Astrocyte (in vitro differentiated cells and primary cell): ENCODE results near the gene FAM81A. TPM values are rescaled to one million over a fixed set of nuclear protein-coding genes. Genes with fewer than 3 reads are reported as not detected.
A peak's percentile ranks its signal among the peaks of the same experiment; 100 is the strongest.

Source experiments
- DNase-seq: peaks from one replicate; pipeline ENCODE4 v3.0.0-alpha.2; 2010; ENCODE audit warnings: low read depth
- FAIRE-seq: peaks from 2 replicates; lab custom pipeline; 2011; peaks lifted over from hg19 to GRCh38; lab: Jason Lieb, UNC
- H2AFZ ChIP-seq: 2 replicates; pipeline ENCODE4 v1.6.0; 2012; ENCODE audit warnings: low read depth, low read length, inconsistent platforms
- H3K27ac ChIP-seq: 2 replicates; pipeline ENCODE4 v1.5.1; 2011; ENCODE audit warnings: low read depth, low read length, inconsistent platforms
- H3K27me3 ChIP-seq: 2 replicates; pipeline ENCODE4 v1.6.0; 2011; ENCODE audit warnings: low read length, inconsistent platforms; ENCODE audit not compliant: insufficient read depth
- H3K36me3 ChIP-seq: 2 replicates; pipeline ENCODE4 v1.5.1; 2011; ENCODE audit warnings: low read length, inconsistent platforms; ENCODE audit not compliant: insufficient read depth
- H3K4me1 ChIP-seq: 2 replicates; pipeline ENCODE4 v1.5.1; 2011; ENCODE audit warnings: low read length, inconsistent platforms; ENCODE audit not compliant: insufficient read depth
- H3K4me2 ChIP-seq: 2 replicates; pipeline ENCODE4 v1.6.0; 2012; ENCODE audit warnings: low read length, inconsistent platforms
- H3K4me3 ChIP-seq: 2 replicates; pipeline ENCODE4 v1.5.1; 2011; ENCODE audit warnings: low read depth, mild to moderate bottlenecking, low read length, inconsistent platforms; ENCODE audit not compliant: insufficient read depth
- H3K79me2 ChIP-seq: 2 replicates; pipeline ENCODE4 v1.6.0; 2012; ENCODE audit warnings: mild to moderate bottlenecking, low read length, inconsistent platforms; ENCODE audit not compliant: insufficient read depth
- H3K9ac ChIP-seq: 2 replicates; pipeline ENCODE4 v1.6.0; 2012; ENCODE audit warnings: mild to moderate bottlenecking, low read length, inconsistent platforms
- H3K9me3 ChIP-seq: 2 replicates; pipeline ENCODE4 v1.5.1; 2012; ENCODE audit warnings: low read depth, mild to moderate bottlenecking, low read length, inconsistent platforms; ENCODE audit not compliant: insufficient read depth
- H4K20me1 ChIP-seq: 2 replicates; pipeline ENCODE4 v1.6.0; 2012; ENCODE audit warnings: low read length, inconsistent platforms; ENCODE audit not compliant: insufficient read depth
- H3K27ac Mint-ChIP-seq: one replicate; pipeline ENCODE4 v1.8.0; 2021; ENCODE audit warnings: mild to moderate bottlenecking, mixed read lengths; ENCODE audit not compliant: unreplicated experiment
- H3K27me3 Mint-ChIP-seq: one replicate; pipeline ENCODE4 v1.8.0; 2021; ENCODE audit warnings: low read depth, mixed read lengths; ENCODE audit not compliant: unreplicated experiment
- H3K36me3 Mint-ChIP-seq: one replicate; pipeline ENCODE4 v1.8.0; 2021; ENCODE audit warnings: low read depth, mixed read lengths; ENCODE audit not compliant: unreplicated experiment
- H3K4me1 Mint-ChIP-seq: one replicate; pipeline ENCODE4 v1.8.0; 2021; ENCODE audit warnings: low read depth, mixed read lengths; ENCODE audit not compliant: unreplicated experiment
- H3K4me3 Mint-ChIP-seq: one replicate; pipeline ENCODE4 v1.8.0; 2021; ENCODE audit warnings: mild to moderate bottlenecking, moderate library complexity, mixed read lengths; ENCODE audit not compliant: unreplicated experiment
- H3K9me3 Mint-ChIP-seq: one replicate; pipeline ENCODE4 v1.8.0; 2021; ENCODE audit warnings: mild to moderate bottlenecking, mixed read lengths; ENCODE audit not compliant: unreplicated experiment
- CTCF ChIP-seq: IDR thresholded peaks from 2 replicates; pipeline ENCODE4 v1.5.1; 2011; ENCODE audit warnings: low read depth, mild to moderate bottlenecking, inconsistent platforms, low read length, moderate library complexity; ENCODE audit not compliant: insufficient read depth
- EZH2 ChIP-seq: IDR thresholded peaks from 2 replicates; pipeline ENCODE4 v1.6.1; 2012; ENCODE audit warnings: mild to moderate bottlenecking, low read length, inconsistent platforms; ENCODE audit not compliant: insufficient read depth
- total RNA-seq: library from RNA; stranded (reverse); gene quantifications from 2 replicates; pipeline ENCODE4 v1.2.1, GENCODE V29; 2021

Gene FAM81A
- total RNA-seq, 1 donor from 2014 or later = 0.73 TPM

- Mint-ChIP-seq H3K27ac (no peak overlapping the region), H3K9me3 (peaks cover 10% of the 10 kb centered on the region), H3K4me1 (peaks cover 8% of the 10 kb centered on the region), H3K36me3 (peaks cover 1% of the 10 kb centered on the region), H3K27me3 (peaks cover 2% of the 10 kb centered on the region), H3K4me3 (no peak overlapping the region)
- H3K4me3 ChIP-seq = no peak overlapping the region
- no peak overlapping the region for H2AFZ ChIP-seq
- no peaks in the 10 kb centered on the region for H3K79me2 ChIP-seq
- H3K9ac ChIP-seq = no peak overlapping the region
- TF ChIP-seq EZH2 (no peak), CTCF (no peak)
- no peak for FAIRE-seq
- H3K4me1 ChIP-seq = no peaks in the 10 kb centered on the region
- H3K4me2 ChIP-seq = no peak overlapping the region
- DNase-seq = no peak
- H3K27ac ChIP-seq = no peak overlapping the region
- no peaks in the 10 kb centered on the region for H3K36me3 ChIP-seq
- no peaks in the 10 kb centered on the region for H4K20me1 ChIP-seq
- no peaks in the 10 kb centered on the region for H3K9me3 ChIP-seq
- H3K27me3 ChIP-seq = no peaks in the 10 kb centered on the region
Measured at GRCh38 chr15:59491062-59491461, 53.1 kb downstream of the FAM81A start.

- H3K4me1 ChIP-seq = no peaks in the 10 kb centered on the region
- H3K4me2 ChIP-seq = no peak overlapping the region
- Mint-ChIP-seq H3K4me1 (peaks cover 8% of the 10 kb centered on the region), H3K9me3 (peaks cover 4% of the 10 kb centered on the region), H3K4me3 (no peak overlapping the region), H3K27me3 (peaks cover 2% of the 10 kb centered on the region), H3K27ac (peak overlapping the region; percentile 37), H3K36me3 (peaks cover 1% of the 10 kb centered on the region)
- no peaks in the 10 kb centered on the region for H3K9me3 ChIP-seq
- H3K27ac ChIP-seq = no peak overlapping the region
- H2AFZ ChIP-seq = no peak overlapping the region
- DNase-seq (peak; percentile 31), FAIRE-seq (peak; percentile 66)
- TF ChIP-seq EZH2 = no peak
- peak; percentile 85 for TF ChIP-seq CTCF
- H3K9ac ChIP-seq = no peak overlapping the region
- H3K4me3 ChIP-seq = no peak overlapping the region
- H3K27me3 ChIP-seq = no peaks in the 10 kb centered on the region
- no peaks in the 10 kb centered on the region for H3K36me3 ChIP-seq
- H4K20me1 ChIP-seq = no peaks in the 10 kb centered on the region
- no peaks in the 10 kb centered on the region for H3K79me2 ChIP-seq
Measured at GRCh38 chr15:59492389-59493377, 54.7 kb downstream of the FAM81A start.

- no peak overlapping the region for H3K27ac Mint-ChIP-seq
- DNase-seq (peak; percentile 25), FAIRE-seq (peak; percentile 80)
- H3K9ac ChIP-seq = no peak overlapping the region
- H3K27me3 Mint-ChIP-seq = no peaks in the 10 kb centered on the region
- no peaks in the 10 kb centered on the region for H3K9me3 ChIP-seq
- peaks cover 2% of the 10 kb centered on the region for H3K9me3 Mint-ChIP-seq
- H3K4me2 ChIP-seq = no peak overlapping the region
- H3K36me3 Mint-ChIP-seq = peaks cover 2% of the 10 kb centered on the region
- H4K20me1 ChIP-seq = no peaks in the 10 kb centered on the region
- H3K27me3 ChIP-seq = no peaks in the 10 kb centered on the region
- no peaks in the 10 kb centered on the region for H3K4me1 Mint-ChIP-seq
- no peak for TF ChIP-seq EZH2
- peak; percentile 59 for TF ChIP-seq CTCF
- no peaks in the 10 kb centered on the region for H3K4me1 ChIP-seq
- H3K79me2 ChIP-seq = no peaks in the 10 kb centered on the region
- no peaks in the 10 kb centered on the region for H3K36me3 ChIP-seq
- H3K4me3 Mint-ChIP-seq = no peak overlapping the region
- no peak overlapping the region for H3K27ac ChIP-seq
- no peak overlapping the region for H3K4me3 ChIP-seq
- peak overlapping the region; percentile 9 for H2AFZ ChIP-seq
Measured at GRCh38 chr15:59501597-59501996, 63.6 kb downstream of the FAM81A start.
